ENCODE measurements around the gene PRKAG2.

The PRKAG2 gene

GRCh38 chr7:151511270-151511669, 365.6 kb downstream of the PRKAG2 start:
- no peak for TF ChIP-seq GATA2 (IDR thresholded peaks at IDR 0.05; ENCODE audit: low read depth, low read length)
- no peak for TF ChIP-seq GATA3 (IDR thresholded peaks at IDR 0.05; ENCODE audit: low read depth, low read length)

- TF ChIP-seq GATA2 (IDR thresholded peaks at IDR 0.05; ENCODE audit: low read depth, low read length) (no peak), GATA3 (IDR thresholded peaks at IDR 0.05; ENCODE audit: low read depth, low read length) (no peak)
These were observed 367.1 kb downstream of the PRKAG2 start for GRCh38 chr7:151509670-151510333.

GRCh38 chr7:151508991-151509390, 367.9 kb downstream of the PRKAG2 start:
- TF ChIP-seq GATA3 (IDR thresholded peaks at IDR 0.05; ENCODE audit: low read depth, low read length): no peak
- no peak for TF ChIP-seq GATA2 (IDR thresholded peaks at IDR 0.05; ENCODE audit: low read depth, low read length)

- TF ChIP-seq GATA3 (IDR thresholded peaks at IDR 0.05; ENCODE audit: low read depth, low read length) (no peak), GATA2 (IDR thresholded peaks at IDR 0.05; ENCODE audit: low read depth, low read length) (no peak)
These were observed 369.1 kb downstream of the PRKAG2 start for GRCh38 chr7:151507806-151508205.

- TF ChIP-seq GATA3 (IDR thresholded peaks at IDR 0.05; ENCODE audit: low read depth, low read length) (no peak), GATA2 (IDR thresholded peaks at IDR 0.05; ENCODE audit: low read depth, low read length) (no peak)
These were observed 370.0 kb downstream of the PRKAG2 start for GRCh38 chr7:151506901-151507382.

All from SH-SY5Y (cell line).